Measurements from ENCODE around the gene PIM3. TPM values are rescaled to one million over a fixed set of nuclear protein-coding genes. Genes with fewer than 3 reads are reported as not detected.

Gene PIM3
- total and polyA plus RNA-seq, 2 of the 8 experiments (the other 6 are each of a cell fraction or from before 2014, with no cell fraction given), result 22.6 to 30.0 TPM

- Histone ChIP-seq H2AFZ (ENCODE audit: low read length) (no peak overlapping the region), H4K5ac (ENCODE audit: insufficient read length, low read depth, low read length) (no peak overlapping the region), H2BK5ac (ENCODE audit: low read depth, low read length) (no peak overlapping the region), H4K20me1 (replicated peaks in 1 of 2; ENCODE audit: control insufficient read depth in 1 of 2, insufficient read depth in 2 of 2, low read length in 2 of 2) (peaks cover 16 to 20% of the 10 kb centered on the region in 2 experiments), H2BK15ac (ENCODE audit: low read length) (no peak overlapping the region), H3K18ac (ENCODE audit: extremely low read depth, low read length) (no peak overlapping the region; the same call in 1 of the 2 replicates), H2BK120ac (replicated peaks; ENCODE audit: low read depth, low read length) (no peak overlapping the region), H2AK5ac (ENCODE audit: low read depth, low read length) (no peak overlapping the region), H3K4me3 (ENCODE audit: extremely low read depth in 1 of 4, insufficient read depth in 2 of 4, low read depth in 3 of 4, low read length in 4 of 4) (no peak overlapping the region), H3K23ac (ENCODE audit: insufficient read length) (no peak overlapping the region), H3K14ac (ENCODE audit: insufficient read length) (no peak overlapping the region), H4K91ac (replicated peaks; ENCODE audit: insufficient read length, low read length) (no peak overlapping the region), H3K23me2 (ENCODE audit: low read depth, low read length) (peaks cover 13% of the 10 kb centered on the region; the same call in 1 of the 2 replicates), H3K56ac (replicated peaks; ENCODE audit: insufficient read length, low read depth, low read length) (no peak overlapping the region), H3K79me2 (ENCODE audit: control insufficient read depth in 1 of 2, insufficient read depth in 2 of 2, low read length in 2 of 2) (peaks cover 0 to 19% of the 10 kb centered on the region in 2 experiments; a peak in 1 of 4 replicates), H3K27ac (ENCODE audit: low read depth, low read length) (no peak overlapping the region), H3K4me2 (ENCODE audit: insufficient read depth in 1 of 2, low read depth in 2 of 2, low read length in 2 of 2) (no peak overlapping the region), H2BK12ac (ENCODE audit: low read depth, low read length) (no peak overlapping the region), H4K8ac (ENCODE audit: extremely low read depth, insufficient read depth, low read length) (no peak overlapping the region; the same call in 1 of the 2 replicates), H3K36me3 (ENCODE audit: control insufficient read depth in 2 of 4, insufficient read depth in 4 of 4, low read length in 3 of 4) (peaks cover 8 to 18% (median 12%) of the 10 kb centered on the region in 4 experiments; a peak in 6 of 8 replicates), H3K9ac (replicated peaks in 1 of 4; ENCODE audit: extremely low read depth in 1 of 4, low read depth in 3 of 4, low read length in 3 of 4) (no peak overlapping the region), H3K27me3 (replicated peaks in 1 of 4; ENCODE audit: control insufficient read depth in 3 of 4, extremely low read depth in 1 of 4, insufficient read depth in 3 of 4, low read length in 3 of 4) (peaks cover 0 to 8% (median 4%) of the 10 kb centered on the region in 4 experiments; a peak in 5 of 7 replicates), H3K4ac (replicated peaks; ENCODE audit: insufficient read length, low read depth, low read length) (no peak overlapping the region), H3K79me1 (ENCODE audit: low read depth, low read length) (0 out of 2 replicates have a peak, but pooled peaks cover 2% of the 10 kb centered on the region), H2BK20ac (ENCODE audit: low read length) (no peak overlapping the region), H3K9me3 (ENCODE audit: insufficient read depth in 2 of 2, low read depth in 1 of 2, low read length in 1 of 2) (no peaks in the 10 kb centered on the region), H3K4me1 (replicated peaks in 1 of 4; ENCODE audit: control insufficient read depth in 3 of 4, insufficient read depth in 4 of 4, low read length in 3 of 4) (peaks cover 0 to 28% (median 13%) of the 10 kb centered on the region in 4 experiments; a peak in 5 of 7 replicates)
- FAIRE-seq (no peak), DNase-seq (ENCODE audit: low read depth in 1 of 2, low spot score in 2 of 2) (peak in 1 of 2 experiments; percentile 45)
- TF ChIP-seq POLR2AphosphoS5 (IDR thresholded peaks at IDR 0.05; ENCODE audit: low read depth, low read length) (peak; percentile 63), SAP30 (IDR thresholded peaks at IDR 0.05; ENCODE audit: insufficient read depth, insufficient replicate concordance, low read length) (no peak)
- ChIA-PET POLR2A (ENCODE audit: partially characterized antibody) (interaction anchor here (0.9 kb wide), 1 partner anchor 14 kb away, joined by 3 read pairs; no protein-coding TSS in a partner anchor), CTCF (ENCODE audit: partially characterized antibody) (interaction anchor here (1.7 kb wide), 1 partner anchor 197 kb away, joined by 3 read pairs; no protein-coding TSS in a partner anchor)
- 93% methylated on average over 15 of the region's 19 CpGs; no CpG with 5 or more reads in 1 of the 2 experiments for WGBS, 2 experiments (ENCODE audit: extremely low coverage in 1 of 2, insufficient coverage in 1 of 2, insufficient read length in 1 of 2, insufficient replicate concordance in 2 of 2, low coverage in 1 of 2, low lambda C conversion rate in 2 of 2, missing lambda C conversion rate in 1 of 2)
Observed at GRCh38 chr22:49964136-49965090, 3.8 kb downstream of the PIM3 start.

Data from H1 (cell line).